Activated CD4-positive, alpha-beta T cell treated with anti-CD3 and anti-CD28 coated beads, Interleukin-2, amount 50 U/mL, for 1 hour (primary cell): ENCODE data around the gene ARL16.
A peak's percentile ranks its signal among the peaks of the same experiment; 100 is the strongest.

Experiments used
- DNase-seq: peaks from one replicate; pipeline ENCODE4 v3.0.0-alpha.2; 2020

The ARL16 gene

DNA sequence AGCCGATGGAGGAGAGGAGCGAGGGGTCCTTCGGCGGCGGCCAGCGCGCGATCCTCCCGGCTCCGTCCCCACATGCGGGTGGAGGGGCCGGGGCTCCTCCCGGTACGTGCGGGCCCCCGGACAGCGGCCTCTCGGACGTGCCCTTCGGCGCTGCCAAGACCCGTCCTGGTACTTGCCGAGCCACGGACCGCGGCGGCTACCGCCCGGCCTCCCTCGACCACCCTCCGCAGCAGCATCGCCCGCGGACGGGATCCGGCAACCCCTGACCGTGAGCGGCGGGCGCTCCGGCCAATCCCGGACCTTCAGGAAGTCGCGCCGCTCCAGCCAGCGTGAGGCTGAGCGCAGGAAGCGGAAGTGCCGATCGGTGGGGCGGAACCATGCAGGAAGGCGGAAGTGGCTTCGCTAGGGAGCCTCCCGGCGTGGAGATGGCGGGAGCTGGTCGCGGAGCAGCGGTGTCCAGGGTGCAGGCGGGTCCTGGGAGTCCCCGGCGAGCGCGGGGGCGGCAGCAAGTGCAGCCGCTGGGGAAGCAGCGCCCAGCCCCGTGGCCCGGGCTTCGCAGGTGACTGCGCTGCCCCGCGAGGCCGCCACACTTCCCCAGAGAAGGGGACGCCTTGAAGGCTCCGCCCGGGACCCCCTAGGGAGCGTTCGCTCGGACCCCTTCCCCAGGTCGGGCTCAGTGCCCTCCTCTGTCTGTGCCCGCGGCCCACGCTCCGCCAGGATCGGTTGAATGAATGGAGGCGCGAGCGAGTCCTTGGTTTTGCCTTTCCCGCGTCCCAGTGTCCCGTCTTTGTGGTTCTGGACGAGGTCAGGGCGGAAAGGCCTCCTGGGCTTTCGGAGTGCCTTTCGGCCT, 17.0 kb downstream of the ARL16 start, which contains the start of the genes CCDC137 and OXLD1:
TSS of gene CCDC137 (plus strand) at position 396 of the 850 bp plus-strand sequence. CDS start at position 426, 30 bp downstream.
TSS of gene OXLD1 (minus strand) at position 264 of the 850 bp plus-strand sequence. CDS start at position 236, 28 bp downstream.
- peak; percentile 91 for DNase-seq

DNA sequence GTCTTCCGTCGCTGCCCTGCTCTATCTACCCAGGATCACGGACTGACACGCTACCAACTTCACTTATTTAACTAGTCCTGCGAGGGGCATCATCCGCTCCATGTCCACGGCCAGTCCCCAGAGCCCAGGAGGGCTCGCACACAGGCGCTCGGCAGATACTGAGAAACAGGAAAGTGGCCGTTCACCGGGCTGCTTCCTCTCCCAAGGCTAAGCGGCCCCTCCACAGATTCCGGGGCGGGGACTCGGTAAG, 17.6 kb downstream of the ARL16 start:
- DNase-seq, result no peak

DNA sequence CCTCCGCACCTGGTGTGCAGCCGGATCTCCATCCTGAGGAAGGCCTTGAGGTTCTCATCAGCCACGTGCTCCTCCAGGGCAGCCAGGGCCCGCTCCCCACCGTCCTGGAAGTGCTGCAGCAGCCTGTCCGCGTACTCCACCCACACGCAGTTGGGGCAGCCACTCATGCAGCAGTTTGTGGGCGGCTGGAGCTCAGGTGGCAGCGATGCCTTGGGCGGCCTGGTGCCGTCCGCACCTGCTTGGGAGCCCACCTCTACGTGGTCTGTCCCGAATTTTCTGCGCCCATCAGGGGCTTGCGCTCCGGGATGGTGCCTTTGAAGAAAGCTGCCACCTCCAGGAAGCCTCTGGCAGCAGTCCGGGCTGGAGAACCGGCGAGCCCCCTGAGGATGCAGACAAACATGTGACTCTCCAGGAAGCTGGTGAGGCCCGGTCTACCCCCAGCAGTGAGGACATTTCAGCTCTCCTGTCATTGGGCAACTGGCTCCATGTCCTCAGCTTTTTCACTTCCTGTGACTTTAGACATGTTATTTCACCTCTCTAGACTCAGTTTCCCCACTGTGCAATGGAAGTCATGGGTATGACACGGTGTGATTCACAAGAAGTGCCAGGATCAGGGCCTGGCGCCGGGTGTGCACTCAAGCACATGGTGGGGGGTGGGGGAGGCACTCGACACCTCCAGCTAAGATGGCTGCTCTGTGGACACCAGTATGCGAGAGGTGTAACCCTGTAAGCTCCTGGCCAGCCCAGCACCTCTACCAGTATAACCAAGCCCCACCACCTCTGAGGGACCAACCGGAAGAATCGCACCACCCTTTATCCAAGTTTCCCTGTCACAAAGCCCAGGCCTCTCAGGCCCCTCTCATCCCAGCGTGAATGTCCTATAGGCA, 18.1 kb downstream of the ARL16 start:
- DNase-seq, result peak; percentile 44

DNA sequence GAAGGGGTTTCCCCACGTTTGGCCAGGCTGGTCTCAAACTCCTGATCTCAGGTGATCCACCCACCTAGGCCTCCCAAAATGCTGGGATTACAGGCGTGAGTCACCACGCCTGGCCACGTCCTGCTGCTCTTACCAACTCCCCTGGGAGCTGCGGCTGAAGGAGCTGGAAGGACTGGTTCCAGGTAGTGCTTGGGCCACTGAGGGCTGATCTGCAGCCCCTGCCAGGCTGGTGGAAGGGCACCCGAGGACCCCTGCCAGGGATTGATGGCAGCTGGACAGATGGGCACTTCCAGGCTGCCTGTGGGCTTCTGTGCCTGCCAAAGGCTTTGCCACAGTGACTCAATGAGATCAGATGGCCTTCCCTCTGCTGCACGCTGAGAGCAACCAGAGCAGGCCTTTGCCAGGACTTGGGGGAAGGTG, 19.5 kb downstream of the ARL16 start:
- DNase-seq, result no peak

DNA sequence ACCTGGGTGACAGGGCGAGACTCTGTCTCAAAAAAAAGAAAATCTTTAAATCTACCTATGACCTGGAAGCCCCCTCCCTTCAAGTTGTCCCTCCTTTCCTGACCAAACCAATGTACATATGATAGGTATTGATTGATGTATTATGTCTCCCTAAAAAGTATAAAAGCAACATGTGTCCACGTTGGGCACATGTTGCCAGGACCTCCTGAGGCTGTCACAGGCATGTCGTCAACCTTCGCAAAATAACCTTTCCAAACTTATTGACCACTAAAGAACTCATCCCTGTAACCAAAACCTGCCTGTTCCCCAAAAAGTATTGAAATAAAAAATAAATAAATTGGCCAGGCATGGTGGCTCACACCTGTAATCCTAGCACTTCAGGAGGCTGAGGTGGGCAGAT, 21.6 kb downstream of the ARL16 start:
- DNase-seq, result no peak

DNA sequence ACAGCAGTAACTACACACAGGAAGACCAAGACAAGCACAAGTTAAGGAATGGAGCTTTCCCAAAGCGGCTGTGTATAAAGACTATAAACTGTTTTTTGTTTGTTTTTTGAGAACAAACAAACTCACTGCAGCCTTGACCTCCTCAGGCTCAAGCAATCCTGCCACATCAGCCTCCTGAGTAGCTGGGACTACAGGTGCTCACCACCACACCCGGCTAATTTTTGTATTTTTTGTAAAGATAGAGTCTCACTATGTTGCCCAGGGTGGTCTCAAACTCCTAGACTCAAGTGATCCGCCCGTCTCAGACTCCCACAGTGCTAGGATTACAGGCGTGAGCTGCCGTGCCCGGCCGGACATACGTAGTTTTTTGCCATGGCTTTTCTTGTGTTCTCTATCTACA, 23.2 kb downstream of the ARL16 start:
- no peak for DNase-seq

DNA sequence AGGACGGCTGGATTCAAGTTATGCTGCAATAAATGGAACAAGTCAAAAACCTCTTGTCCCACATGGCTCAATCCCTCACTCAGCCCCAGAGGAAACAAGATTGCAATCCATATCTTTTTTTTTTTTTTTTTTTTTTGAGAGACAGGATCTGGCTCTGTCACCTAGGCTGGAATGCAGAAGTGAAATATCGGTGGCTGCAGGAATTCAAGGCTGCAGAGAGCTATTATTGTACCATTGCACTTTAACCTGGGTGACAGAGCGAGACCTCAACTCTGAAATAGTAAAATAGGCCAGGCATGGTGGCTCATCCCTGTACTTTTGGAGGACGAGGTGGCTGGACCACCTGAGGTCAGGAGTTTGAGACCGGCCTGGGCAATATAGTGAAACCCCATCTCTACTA, 24.6 kb downstream of the ARL16 start:
- no peak for DNase-seq

DNA sequence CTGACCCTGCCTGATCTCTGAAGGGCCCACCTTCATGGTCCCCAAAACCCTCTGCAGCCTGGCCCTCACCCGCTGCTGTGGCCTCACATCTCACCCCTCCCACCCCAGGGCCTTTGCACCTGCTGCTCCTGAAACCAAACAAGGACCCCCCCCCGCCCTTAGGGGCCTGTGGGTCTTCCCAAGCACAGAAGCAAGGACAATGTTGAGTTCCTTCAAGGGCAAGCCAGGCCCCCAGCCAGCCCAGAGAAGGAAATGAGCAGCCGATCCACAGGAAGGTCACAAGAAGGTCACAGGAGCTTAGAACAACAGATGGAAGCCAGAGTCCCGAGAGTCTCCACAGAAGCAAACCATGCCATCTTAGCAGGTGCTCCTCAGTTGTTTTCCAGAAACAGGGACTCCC, 26.8 kb downstream of the ARL16 start:
- no peak for DNase-seq

DNA sequence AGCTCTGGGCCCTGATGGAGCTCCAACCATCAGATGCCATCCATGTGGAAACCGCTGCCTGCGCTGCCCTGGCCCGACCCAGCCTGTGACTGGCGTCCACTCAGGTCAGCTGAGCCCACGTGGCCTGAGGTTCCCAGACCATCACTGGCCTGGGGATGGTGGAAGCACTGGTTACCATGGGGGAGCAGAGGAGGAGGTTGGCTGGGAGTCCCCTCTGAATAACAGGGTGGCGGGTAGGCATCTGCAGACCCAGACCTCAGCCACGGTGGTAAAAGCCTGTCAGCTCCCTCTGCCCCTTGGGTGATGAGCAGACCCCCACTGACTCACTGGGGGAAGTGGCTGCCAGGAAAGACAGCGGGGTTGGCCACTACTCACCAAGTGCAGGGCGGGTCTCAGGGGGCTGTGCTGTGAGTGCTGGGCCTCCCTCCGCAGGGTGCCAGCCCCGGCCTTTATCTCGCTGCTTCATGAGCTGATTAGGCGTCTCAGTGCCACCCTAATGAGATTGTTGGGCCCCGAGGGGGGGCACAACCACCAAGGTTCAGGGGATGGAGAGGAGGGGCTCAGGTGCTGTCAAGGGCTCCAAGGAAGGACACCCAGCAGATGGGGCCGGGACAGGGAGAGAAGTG, 27.4 kb downstream of the ARL16 start, which contains the start of gene PDE6G:
TSS of gene PDE6G (minus strand) at position 425 of the 626 bp plus-strand sequence. CDS start 3,237 bp downstream, outside the sequence.
- DNase-seq, result no peak

DNA sequence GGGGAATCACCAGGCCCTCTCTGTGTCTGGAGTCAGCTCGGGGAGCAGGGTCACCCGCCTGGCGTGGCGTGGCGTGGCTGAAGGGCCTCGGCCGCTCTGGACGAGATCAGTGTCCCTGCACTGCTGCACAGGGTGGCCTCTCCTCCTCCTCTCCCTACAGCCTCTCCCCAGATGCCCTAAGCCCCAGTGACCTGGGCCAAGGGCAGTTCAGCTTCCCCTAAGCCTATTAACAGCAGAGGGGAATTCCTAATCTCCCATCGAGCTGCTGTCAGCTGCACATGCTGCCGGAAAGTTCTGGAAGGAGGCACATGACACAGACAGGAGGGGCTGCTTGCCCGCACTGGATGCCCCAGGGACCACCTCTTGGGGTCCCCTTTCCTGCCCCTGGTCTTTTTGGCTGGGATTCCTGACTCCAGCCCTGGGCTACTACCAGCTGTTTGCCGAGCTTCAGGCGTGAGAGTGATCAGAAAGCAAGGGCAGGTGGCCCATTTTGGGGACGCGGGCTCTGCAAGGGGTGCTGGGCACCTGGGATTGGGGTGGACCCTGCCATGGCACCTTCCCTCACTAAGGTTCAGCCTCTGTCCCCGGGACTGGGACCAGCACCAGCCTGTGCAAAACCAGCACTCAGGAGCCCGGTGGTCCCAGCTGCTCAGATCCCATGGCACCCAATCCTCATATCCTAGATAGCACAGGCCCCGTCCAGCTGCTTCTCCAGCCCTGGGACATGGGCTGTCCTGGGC, 28.0 kb downstream of the ARL16 start:
- no peak for DNase-seq

DNA sequence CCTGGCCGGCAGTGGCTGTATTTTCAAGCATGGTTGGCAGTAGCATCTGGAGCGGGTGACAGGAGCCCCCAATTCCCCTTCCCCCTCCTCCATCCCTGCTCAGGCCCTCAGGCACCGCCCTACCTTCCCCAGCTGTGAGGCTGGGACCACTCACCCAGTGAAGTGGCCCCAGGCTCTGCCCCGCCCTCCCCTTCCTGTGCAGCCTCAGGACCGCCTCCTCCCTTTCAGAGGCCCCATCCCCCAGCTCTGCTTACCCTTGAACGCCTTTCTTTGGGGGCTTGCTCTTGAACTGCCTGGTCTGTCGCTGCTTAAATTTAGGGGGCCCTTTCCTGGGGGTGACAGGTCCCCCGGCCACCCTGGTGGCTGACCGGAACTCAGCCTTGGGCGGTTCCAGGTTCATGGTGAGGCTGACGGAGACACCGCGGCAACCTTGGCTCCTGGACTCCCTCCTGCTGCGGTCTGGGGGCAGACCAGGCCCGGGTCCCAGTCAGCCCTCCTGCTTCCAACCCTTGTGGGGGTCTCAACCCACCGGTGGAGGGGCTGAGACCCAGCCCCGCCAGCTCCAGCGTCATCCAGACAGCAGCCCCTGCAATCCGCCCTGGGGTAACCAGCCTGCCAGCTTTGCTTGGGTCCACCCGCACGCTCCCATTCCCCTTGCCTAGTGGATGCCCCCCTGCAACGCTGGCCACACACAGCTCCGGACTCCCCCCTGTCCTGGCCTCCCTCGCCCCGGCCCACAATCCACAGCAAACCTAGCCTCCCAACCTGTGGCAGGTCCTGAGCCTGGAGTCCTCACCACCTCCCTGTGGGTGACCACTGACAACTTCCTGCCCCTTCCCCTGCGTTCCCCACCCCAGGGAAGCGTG, 30.5 kb downstream of the ARL16 start:
- no peak for DNase-seq

DNA sequence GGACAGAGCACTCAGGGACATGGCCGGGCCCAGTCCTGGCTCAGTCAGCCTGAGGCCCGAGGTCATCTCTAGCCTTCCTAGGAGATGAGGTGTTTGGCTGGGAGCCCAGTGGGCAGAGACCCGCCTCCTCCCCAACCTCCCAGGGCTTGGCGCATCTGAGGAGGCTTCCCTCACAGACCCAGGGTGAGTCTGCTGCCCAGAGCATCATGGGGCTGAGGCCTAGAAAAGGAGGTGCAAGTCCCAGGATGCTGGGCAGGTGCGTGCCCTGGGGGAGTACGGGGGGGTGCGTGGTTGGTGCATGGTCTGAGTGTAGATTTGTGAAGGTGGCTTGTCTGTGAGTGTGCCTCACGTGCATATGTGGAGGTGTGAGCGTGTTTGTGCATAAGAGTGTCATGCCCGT, 31.9 kb downstream of the ARL16 start:
- DNase-seq, result no peak

DNA sequence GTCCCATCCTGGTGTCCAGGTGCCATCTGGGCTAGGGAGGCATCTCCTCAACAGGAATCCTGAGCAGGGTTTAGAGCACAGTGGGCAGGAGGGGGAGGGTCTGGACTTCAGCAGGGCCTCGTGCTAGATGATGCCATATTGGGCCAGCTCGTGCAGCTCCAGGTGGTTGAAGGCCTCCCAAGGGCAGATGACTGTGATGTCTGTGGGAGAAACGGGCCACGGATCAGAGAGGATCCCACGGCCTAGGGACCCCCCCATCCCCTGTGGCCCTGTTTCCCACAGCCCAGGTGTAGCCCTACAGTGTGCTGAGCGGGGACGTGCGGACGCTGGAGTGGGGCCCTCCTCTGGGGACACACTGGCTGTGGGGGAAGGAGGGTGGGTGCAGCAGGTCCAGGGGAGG, 32.6 kb downstream of the ARL16 start:
- DNase-seq, result no peak

DNA sequence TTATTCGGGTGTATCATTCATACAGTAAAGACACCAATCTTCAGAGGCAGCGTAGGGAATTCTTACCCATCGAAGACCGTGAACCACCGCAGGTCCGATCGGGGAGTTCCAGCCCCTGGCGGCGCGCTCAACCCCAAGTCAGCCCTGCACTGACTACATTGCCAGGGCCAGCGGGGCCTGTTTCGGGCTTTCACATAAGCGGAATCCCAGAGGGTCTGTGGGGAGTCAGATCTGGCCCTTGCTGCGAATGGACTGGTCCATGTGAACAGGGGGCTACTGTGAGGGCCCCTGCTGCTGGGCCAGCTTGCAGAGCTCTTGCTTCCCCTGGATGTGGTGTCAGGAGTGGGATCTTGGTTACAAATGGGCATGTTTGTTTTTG, 34.9 kb downstream of the ARL16 start:
- DNase-seq, result no peak

DNA sequence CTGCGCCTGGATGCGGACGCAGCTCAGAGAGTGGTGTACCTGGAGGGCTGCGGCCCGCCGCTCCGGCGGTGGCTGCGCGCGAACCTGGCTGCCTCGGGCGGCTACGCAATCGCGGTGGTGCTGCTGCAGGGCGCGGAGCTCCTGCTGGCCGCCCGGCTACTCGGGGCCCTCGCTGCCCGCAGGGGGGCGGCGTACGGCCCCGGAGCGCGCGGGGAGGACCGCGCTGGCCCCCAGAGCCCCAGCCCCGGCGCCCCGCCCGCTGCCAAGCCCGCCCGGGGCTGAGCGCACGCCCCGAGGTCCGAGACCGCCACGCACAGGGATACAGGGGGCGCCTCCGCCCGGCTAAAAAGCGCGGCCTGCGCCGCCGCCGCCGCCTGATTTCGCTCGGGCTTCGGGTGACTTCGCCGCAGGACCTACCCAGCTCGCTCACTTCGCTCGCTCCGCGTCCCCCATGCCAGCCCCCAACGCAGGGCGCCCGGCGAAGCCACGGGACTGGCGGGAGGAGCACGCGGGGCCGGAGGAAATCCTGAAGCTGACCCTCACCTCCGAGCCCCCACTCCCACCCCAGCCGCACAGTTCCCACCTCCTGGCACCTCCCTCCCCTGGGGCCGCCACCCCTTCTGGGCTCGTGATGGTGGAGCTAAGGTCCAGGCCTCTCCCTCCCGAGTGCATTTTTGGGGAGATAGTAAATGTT, 35.4 kb downstream of the ARL16 start:
- no peak for DNase-seq

DNA sequence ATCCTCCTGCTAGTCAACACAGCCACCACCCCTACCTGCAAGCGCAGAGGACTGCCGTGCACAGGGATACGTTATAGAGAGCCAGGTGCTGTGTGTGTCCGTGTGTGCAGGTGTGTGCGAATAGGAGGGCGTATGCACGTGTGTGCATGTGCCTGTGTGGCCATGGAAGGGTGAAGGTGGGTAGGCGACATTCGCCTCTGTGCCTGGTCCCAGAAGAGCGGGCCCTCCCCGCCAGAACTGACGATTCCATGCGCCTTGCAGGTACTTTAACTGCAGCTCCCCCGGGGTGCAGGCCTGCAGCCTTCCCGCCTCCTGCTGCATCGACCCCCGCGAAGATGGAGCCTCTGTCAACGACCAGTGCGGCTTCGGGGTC, 36.0 kb downstream of the ARL16 start:
- no peak for DNase-seq

DNA sequence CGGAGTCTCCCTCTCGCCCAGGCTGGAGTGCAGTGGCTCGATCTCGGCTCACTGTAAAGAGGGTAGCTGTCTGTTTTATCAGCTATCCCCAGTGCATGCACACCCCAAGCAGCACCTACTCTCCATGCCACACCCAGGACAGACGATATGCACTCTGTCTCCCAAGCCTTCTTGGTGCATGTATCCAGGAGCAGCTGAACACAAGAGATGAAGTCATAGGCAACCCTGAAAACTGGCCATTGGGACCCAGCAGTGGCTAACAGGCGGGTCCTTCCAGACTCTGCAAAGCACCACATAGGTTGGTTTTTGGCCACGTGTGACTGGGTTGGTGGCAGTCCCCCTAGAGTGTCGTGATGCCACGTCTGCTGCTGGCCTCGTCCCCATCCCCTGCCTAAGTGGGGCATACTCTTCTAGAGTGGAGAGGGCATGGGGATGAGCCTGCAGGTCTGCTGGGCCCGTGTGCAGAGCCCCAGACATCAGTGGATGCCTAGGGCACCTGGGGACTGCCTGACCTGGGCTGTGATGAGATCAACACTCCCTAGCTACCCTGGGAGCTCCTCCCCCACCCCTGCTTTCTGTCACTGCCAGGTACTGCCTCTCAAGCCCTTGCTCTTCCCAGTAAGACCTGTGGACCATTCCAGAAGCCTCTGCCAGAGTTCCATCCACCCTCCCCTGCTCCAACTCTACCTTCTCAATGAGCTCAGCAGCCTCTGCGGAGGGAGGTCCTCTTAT, 36.6 kb downstream of the ARL16 start:
- DNase-seq, result no peak

DNA sequence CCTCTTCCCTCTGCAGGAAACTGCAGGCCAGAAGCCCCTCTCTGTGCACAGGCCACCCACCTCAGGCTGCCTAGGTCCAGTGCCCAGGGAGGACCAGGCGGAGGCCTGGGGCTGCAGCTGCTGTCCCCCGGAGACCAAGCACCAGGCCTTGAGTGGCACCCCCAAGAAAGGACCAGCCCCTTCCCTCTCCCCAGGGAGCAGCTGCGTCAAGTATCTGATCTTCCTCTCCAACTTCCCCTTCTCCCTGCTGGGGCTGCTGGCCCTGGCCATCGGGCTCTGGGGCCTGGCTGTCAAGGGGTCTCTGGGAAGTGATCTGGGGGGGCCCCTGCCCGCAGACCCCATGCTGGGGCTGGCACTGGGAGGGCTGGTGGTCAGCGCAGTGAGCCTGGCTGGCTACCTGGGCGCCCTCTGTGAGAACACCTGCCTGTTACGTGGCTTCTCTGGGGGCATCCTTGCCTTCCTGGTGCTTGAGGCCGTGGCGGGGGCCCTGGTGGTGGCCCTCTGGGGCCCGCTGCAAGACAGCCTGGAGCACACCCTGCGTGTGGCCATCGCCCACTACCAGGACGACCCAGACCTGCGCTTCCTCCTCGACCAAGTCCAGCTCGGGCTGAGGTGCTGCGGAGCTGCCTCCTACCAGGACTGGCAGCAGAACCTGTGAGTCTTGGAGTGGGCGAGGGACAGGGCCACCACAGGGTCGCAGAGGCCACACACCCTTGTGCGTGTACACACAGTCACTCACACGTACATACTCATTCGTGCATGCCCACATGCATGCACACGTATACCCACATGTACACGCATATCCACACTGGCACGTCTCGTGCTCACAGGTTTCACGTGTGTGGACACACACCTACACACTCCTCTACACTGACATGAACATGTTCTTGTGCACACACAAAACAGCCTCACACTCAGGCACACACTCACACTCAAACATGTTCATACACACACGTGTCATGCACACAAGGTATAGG, 38.3 kb downstream of the ARL16 start:
- DNase-seq, result no peak

DNA sequence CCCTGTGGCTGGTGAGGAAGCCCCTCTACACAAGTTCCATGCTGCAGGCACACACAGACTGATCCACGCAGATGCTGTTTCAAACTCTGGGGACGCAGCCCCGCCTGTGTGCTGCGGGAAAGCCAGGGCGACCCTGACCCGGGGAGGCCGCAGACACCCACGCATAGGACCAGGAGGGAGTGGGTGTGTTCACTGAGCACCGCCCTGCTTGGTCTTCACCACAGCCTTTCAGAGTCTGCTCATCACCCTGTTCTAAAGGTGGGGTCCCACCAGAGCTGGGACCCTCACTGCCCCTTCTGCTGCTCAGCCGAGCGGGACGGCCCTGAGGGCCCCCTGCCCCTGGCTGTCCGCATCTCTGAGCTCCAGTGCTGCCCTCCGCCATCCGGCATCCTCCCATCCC, 39.1 kb downstream of the ARL16 start:
- DNase-seq, result no peak
